Activated CD4-positive, alpha-beta T cell treated with anti-CD3 and anti-CD28 coated beads for 36 hours (primary cell): ENCODE results near the gene FAM76A. TPM values are rescaled to one million over a fixed set of nuclear protein-coding genes. Genes with fewer than 3 reads are reported as not detected.
"Not testable (repeated sequence)": the region's sequence is repeated elsewhere in the genome, so short reads cannot be mapped to it uniquely, and the experiment has no call there.

Experiments used
- ATAC-seq: fragments of 200-7000 bp; cut with Tn5 transposase; one replicate; pipeline ENCODE4 v1.10.0; 2021; ENCODE audit warnings: mild to moderate bottlenecking, moderate library complexity
- CTCF ChIA-PET: fragments of 350-600 bp; sonication (Branson Sonifier 250); formaldehyde crosslinking; loops from one replicate; lab custom pipeline; 2021; ENCODE audit warnings: antibody characterized with exemption; lab: Charles Lee
- POLR2A ChIA-PET: fragments of 350-600 bp; sonication (Branson Sonifier 250); formaldehyde crosslinking; loops from one replicate; lab custom pipeline; 2021; ENCODE audit warnings: antibody characterized with exemption, inconsistent platforms; lab: Charles Lee
- DNase-seq: peaks from one replicate; pipeline ENCODE4 v3.0.0-alpha.2; 2020
- H3K27ac Mint-ChIP-seq: one replicate; pipeline ENCODE4 v1.8.0; 2021; ENCODE audit warnings: mixed read lengths
- H3K27me3 Mint-ChIP-seq: one replicate; pipeline ENCODE4 v1.8.0; 2021; ENCODE audit warnings: mixed read lengths
- H3K36me3 Mint-ChIP-seq: one replicate; pipeline ENCODE4 v1.8.0; 2021; ENCODE audit warnings: low read depth, mixed read lengths
- H3K4me1 Mint-ChIP-seq: one replicate; pipeline ENCODE4 v1.8.0; 2021; ENCODE audit warnings: mixed read lengths
- H3K4me3 Mint-ChIP-seq: one replicate; pipeline ENCODE4 v1.8.0; 2021; ENCODE audit warnings: mild to moderate bottlenecking, moderate library complexity, mixed read lengths
- H3K9me3 Mint-ChIP-seq: one replicate; pipeline ENCODE4 v1.8.0; 2021; ENCODE audit warnings: low read depth, mixed read lengths
- intact Hi-C, 2 experiments: fragments of 100-400 bp; cut with DNase I in 1 of 2; cut with micrococcal nuclease in 1 of 2; formaldehyde crosslinking; loops; one replicate each; pipeline versions ENCODE4 v1.14.2 to v1.15.1; 2022 to 2024; cut with DNase I, micrococcal nuclease
- total RNA-seq, 2 experiments: library from RNA; stranded (reverse); gene quantifications; one replicate each; pipeline ENCODE4 v1.2.3, GENCODE V29; 2021

FAM76A gene
- total RNA-seq, 2 experiments from 2014 or later: 7.4 to 8.1 TPM

- no peaks in the 10 kb centered on the region for H3K4me1 Mint-ChIP-seq
- DNase-seq: no peak
- no peak overlapping the region for H3K4me3 Mint-ChIP-seq
- H3K27me3 Mint-ChIP-seq: no peaks in the 10 kb centered on the region
- POLR2A ChIA-PET: interaction anchor here (0.6 kb wide), 1 partner anchor 11 kb away, joined by 3 read pairs; no protein-coding TSS in a partner anchor
- no peak for ATAC-seq
- intact Hi-C loops: no loop called here
- peaks cover 7% of the 10 kb centered on the region for H3K36me3 Mint-ChIP-seq
- CTCF ChIA-PET: interaction anchor here (0.6 kb wide), 1 partner anchor 30 kb away, joined by 3 read pairs; no protein-coding TSS in a partner anchor
- H3K9me3 Mint-ChIP-seq: no peaks in the 10 kb centered on the region
- no peak overlapping the region for H3K27ac Mint-ChIP-seq
Observed at GRCh38 chr1:27762033-27762432, 36.3 kb downstream of the FAM76A start.

- intact Hi-C loops: no loop called here
- ATAC-seq: no peak
- H3K9me3 Mint-ChIP-seq: no peaks in the 10 kb centered on the region
- H3K4me3 Mint-ChIP-seq: no peak overlapping the region
- H3K4me1 Mint-ChIP-seq: no peaks in the 10 kb centered on the region
- CTCF ChIA-PET: interaction anchor here (0.5 to 1.5 kb wide), 2 partner anchors 11 to 718 kb away, joined by 3 read pairs; no protein-coding TSS in a partner anchor
- DNase-seq: no peak
- no peaks in the 10 kb centered on the region for H3K27me3 Mint-ChIP-seq
- H3K27ac Mint-ChIP-seq: no peak overlapping the region
- POLR2A ChIA-PET: no interaction called here
- H3K36me3 Mint-ChIP-seq: peaks cover 3% of the 10 kb centered on the region
Observed at GRCh38 chr1:27763358-27763757, 37.6 kb downstream of the FAM76A start.

DNA sequence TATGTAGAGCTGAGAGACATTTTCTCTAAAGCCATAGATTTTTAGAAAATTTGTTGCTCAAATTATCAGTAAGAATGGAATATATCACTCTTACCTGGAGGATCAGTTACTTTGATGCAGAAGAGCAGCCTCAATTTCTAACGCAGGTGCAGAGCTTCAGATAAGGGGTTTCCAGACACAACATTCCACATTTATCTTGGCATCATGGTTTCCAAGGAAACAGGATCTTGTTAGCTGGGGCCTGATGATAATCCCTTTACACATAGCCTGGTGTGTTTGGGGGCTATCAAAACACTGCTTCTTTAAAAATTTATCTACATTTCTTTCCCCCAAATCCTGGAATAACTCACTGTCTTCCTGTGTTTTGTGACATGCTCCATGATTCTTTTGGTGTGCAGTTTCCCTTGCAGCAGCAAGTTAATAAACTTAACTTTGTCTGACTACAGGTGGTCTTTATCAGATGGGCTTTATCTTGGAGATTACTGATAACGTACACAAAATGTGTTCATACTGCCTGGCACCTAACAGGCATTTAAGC lies 44.6 kb downstream of the FAM76A start:
- ATAC-seq (no peak), DNase-seq (no peak)
- POLR2A ChIA-PET: no interaction called here
- Mint-ChIP-seq H3K4me1 (peaks cover 16% of the 10 kb centered on the region), H3K4me3 (no peak overlapping the region), H3K36me3 (peaks cover 1% of the 10 kb centered on the region), H3K27ac (no peak overlapping the region), H3K27me3 (no peaks in the 10 kb centered on the region), H3K9me3 (no peaks in the 10 kb centered on the region)
- CTCF ChIA-PET: interaction anchor here (0.7 to 1.3 kb wide), 4 partner anchors 10 to 1300 kb away, joined by 3 read pairs; partner anchors contain the start of gene FAM76A
- intact Hi-C loops: loop anchor here in 1 of 2 experiments (5.0 kb wide), 2 partner anchors 462 to 848 kb away; partner anchors contain the start of genes DNAJC8 and NUDC

- intact Hi-C loops: loop anchor here (2.0 to 5.0 kb wide), 8 partner anchors 59 to 965 kb away; partner anchors contain the start of genes DNAJC8 (in 1 of the 2), NUDC (in 1 of the 2), PPP1R8 (in 1 of the 2) and TAF12 (in 1 of the 2)
- H3K27me3 Mint-ChIP-seq: no peaks in the 10 kb centered on the region
- peaks cover 30% of the 10 kb centered on the region for H3K4me1 Mint-ChIP-seq
- CTCF ChIA-PET: interaction anchor here (0.5 to 2.9 kb wide), 17 partner anchors 10 to 1757 kb away, joined by 3 to 12 read pairs (median 4); partner anchors contain the start of genes FAM76A and MAP3K6
- POLR2A ChIA-PET: interaction anchor here (0.5 to 1.4 kb wide), 12 partner anchors 10 to 965 kb away, joined by 3 to 22 read pairs (median 4); partner anchors contain the start of genes FAM76A, IFI6, PPP1R8 and YTHDF2
- H3K9me3 Mint-ChIP-seq: no peaks in the 10 kb centered on the region
- H3K36me3 Mint-ChIP-seq: peaks cover 8% of the 10 kb centered on the region
- ATAC-seq (no peak), DNase-seq (no peak)
- peak overlapping the region; percentile 97 for H3K27ac Mint-ChIP-seq
- peak overlapping the region; percentile 98 for H3K4me3 Mint-ChIP-seq
Observed at GRCh38 chr1:27772036-27772931, 46.5 kb downstream of the FAM76A start.

DNA sequence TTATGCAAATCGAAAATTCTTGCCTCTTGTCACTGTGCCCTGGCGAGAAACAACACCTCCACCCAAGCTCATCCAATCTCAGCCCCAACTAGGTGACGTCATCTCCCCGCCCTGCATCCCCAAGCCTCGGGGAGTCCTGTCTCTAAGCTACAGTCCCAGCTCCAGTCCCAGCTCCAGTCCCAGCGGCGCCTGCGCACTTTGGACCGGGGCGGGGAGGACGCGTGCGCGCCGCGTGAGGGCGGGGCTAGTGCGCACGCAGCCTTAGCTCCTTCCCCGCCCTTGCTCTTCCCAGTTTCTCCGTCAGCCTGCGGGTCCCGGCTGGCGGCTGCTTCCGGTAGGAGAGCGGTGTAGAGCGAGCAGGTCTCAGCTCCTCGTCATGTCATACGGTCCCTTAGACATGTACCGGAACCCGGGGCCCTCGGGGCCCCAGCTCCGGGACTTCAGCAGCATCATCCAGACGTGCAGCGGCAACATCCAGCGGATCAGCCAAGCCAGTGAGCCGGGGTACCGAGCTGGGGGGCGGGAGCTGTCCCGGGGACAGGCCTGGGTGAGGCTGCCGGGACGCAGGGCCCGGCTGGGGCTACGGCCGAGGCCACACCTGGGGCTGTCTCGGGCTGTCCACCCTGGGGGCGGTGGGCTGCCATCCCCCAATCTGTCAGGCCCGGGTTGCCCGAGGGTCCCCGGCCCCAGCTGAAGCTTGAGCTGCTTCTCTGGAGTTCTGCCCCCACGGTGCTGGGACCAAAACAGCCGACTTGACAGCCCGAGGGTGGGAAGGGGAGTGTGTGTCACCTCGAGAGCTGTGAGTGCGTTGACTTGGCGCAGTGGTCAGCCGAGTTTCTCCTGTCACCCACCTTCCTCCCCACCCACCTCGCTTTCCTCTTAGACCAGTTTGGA lies 47.4 kb downstream of the FAM76A start, which contains the start of gene STX12:
STX12 (plus strand) TSS at position 288 of the 894 bp plus-strand sequence; CDS start at position 377, 89 bp downstream.
- CTCF ChIA-PET: interaction anchor here (0.6 to 2.9 kb wide), 18 partner anchors 9 to 1080 kb away, joined by 3 to 12 read pairs (median 4); partner anchors contain the start of genes FAM76A, IFI6 and MAP3K6
- H3K27me3 Mint-ChIP-seq: no peaks in the 10 kb centered on the region
- DNase-seq (peak; percentile 100), ATAC-seq (peak; percentile 97)
- POLR2A ChIA-PET: interaction anchor here (0.5 to 1.4 kb wide), 12 partner anchors 11 to 964 kb away, joined by 3 to 22 read pairs (median 4); partner anchors contain the start of genes FAM76A, IFI6, PPP1R8 and YTHDF2
- peaks cover 31% of the 10 kb centered on the region for H3K4me1 Mint-ChIP-seq
- peaks cover 8% of the 10 kb centered on the region for H3K36me3 Mint-ChIP-seq
- peak within 1 kb of the TSS; percentile 99 for H3K27ac Mint-ChIP-seq
- peak within 1 kb of the TSS; percentile 98 for H3K4me3 Mint-ChIP-seq
- no peaks in the 10 kb centered on the region for H3K9me3 Mint-ChIP-seq
- intact Hi-C loops: loop anchor here (1.0 to 5.0 kb wide), 17 partner anchors 48 to 964 kb away; partner anchors contain the start of genes FAM76A (in 2 of the 2), IFI6 (in 2 of the 2), PPP1R8 (in 2 of the 2) and AHDC1 (in 1 of the 2)

DNA sequence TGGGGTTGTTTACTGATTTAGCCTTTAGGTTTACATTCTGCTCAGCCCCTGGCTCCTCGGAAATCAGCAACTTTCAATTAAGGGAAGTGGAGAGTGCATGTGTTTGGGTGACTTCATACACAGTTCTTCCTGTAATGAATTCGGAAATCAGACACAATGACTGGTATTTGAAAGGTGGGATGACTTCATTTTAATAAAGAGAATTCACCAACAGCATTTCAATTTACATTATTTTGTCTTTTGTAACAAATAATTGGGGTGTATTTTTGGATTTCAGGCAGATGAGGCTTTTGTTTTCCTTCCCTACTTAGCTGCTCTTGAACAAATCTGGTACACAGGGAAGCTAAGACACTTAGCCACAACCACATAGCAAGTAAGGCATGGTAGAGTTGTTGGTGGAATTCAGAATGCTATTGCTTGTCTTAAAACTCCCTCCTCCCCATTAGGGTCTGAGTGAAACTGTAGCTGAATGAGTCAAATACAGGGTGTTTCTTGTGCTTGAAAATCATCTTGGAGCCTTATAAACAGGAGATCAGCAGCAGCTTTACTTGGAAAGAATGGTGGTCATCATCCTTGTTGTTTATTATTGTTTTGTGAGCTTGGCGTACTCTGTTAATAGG lies 48.2 kb downstream of the FAM76A start:
- Mint-ChIP-seq H3K4me1 (peaks cover 31% of the 10 kb centered on the region), H3K9me3 (no peaks in the 10 kb centered on the region), H3K27ac (peak overlapping the region; percentile 99), H3K4me3 (peak overlapping the region; percentile 98), H3K36me3 (peaks cover 8% of the 10 kb centered on the region), H3K27me3 (no peaks in the 10 kb centered on the region)
- CTCF ChIA-PET: interaction anchor here (0.7 to 2.9 kb wide), 9 partner anchors 11 to 619 kb away, joined by 3 to 12 read pairs (median 5); partner anchors contain the start of genes FAM76A, IFI6 and SLC9A1
- intact Hi-C loops: loop anchor here (1.0 to 5.0 kb wide), 17 partner anchors 49 to 963 kb away; partner anchors contain the start of genes FAM76A (in 2 of the 2), IFI6 (in 2 of the 2), PPP1R8 (in 2 of the 2) and AHDC1 (in 1 of the 2)
- POLR2A ChIA-PET: interaction anchor here (1.0 to 1.4 kb wide), 3 partner anchors 48 to 102 kb away, joined by 3 to 22 read pairs (median 3); partner anchors contain the start of genes FAM76A and IFI6
- DNase-seq: no peak
- peak; percentile 2 for ATAC-seq

DNA sequence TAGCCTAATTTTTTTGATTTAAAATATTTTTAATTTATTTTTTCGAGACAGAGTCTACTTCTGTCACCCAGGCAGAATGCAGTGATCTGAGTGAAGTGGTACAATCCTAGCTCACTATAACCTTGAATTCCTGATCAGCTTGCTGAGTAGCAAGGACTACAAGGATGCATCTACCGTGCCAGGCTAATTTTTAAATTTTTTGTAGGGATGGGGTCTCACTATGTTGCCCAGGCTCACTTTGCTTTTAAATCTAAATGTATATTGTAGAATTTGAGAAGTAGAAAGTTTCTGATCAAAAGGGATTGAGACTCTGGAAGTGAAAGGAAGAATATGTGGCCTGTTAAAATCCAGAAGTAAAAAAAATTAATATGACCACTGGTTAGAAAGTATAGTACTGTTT lies 48.9 kb downstream of the FAM76A start:
- no peak overlapping the region for H3K4me3 Mint-ChIP-seq
- H3K27me3 Mint-ChIP-seq: no peaks in the 10 kb centered on the region
- H3K9me3 Mint-ChIP-seq: no peaks in the 10 kb centered on the region

GRCh38 chr1:27775336-27775735 lies 49.6 kb downstream of the FAM76A start:
- H3K36me3 Mint-ChIP-seq, ATAC-seq, H3K9me3 Mint-ChIP-seq, POLR2A ChIA-PET, DNase-seq, intact Hi-C loops, H3K27me3 Mint-ChIP-seq, H3K4me3 Mint-ChIP-seq: not testable (repeated sequence)
- CTCF ChIA-PET: interaction anchor here (0.6 to 2.9 kb wide), 3 partner anchors 10 to 68 kb away, joined by 3 to 11 read pairs (median 4); no protein-coding TSS in a partner anchor
- H3K4me1 Mint-ChIP-seq: peaks cover 31% of the 10 kb centered on the region
- H3K27ac Mint-ChIP-seq: peak overlapping the region; percentile 44

More for the DNA sequence above, 48.9 kb downstream of the FAM76A start:
- Mint-ChIP-seq H3K36me3 (peaks cover 8% of the 10 kb centered on the region), H3K27ac (no peak overlapping the region), H3K4me1 (peaks cover 31% of the 10 kb centered on the region)
- DNase-seq (no peak), ATAC-seq (no peak)
- ChIA-PET POLR2A (interaction anchor here (1.0 kb wide), 1 partner anchor 103 kb away, joined by 3 read pairs; the partner anchor contains the start of gene IFI6), CTCF (interaction anchor here (0.9 to 2.9 kb wide), 4 partner anchors 10 to 105 kb away, joined by 4 to 11 read pairs (median 6); no protein-coding TSS in a partner anchor)
- intact Hi-C loops: loop anchor here in 1 of 2 experiments (5.0 kb wide), 2 partner anchors 458 to 852 kb away; partner anchors contain the start of genes DNAJC8 and NUDC

- H3K4me1 Mint-ChIP-seq: peaks cover 31% of the 10 kb centered on the region
- CTCF ChIA-PET: interaction anchor here (0.7 to 1.0 kb wide), 2 partner anchors 51 to 66 kb away, joined by 3 read pairs; partner anchors contain the start of gene FAM76A
- H3K27me3 Mint-ChIP-seq, DNase-seq, POLR2A ChIA-PET, H3K36me3 Mint-ChIP-seq, ATAC-seq, intact Hi-C loops, H3K27ac Mint-ChIP-seq, H3K9me3 Mint-ChIP-seq, H3K4me3 Mint-ChIP-seq: not testable (repeated sequence)
Observed at GRCh38 chr1:27776276-27776675, 50.5 kb downstream of the FAM76A start.
